Measurements from ENCODE around the gene GARIN5B.

DNA sequence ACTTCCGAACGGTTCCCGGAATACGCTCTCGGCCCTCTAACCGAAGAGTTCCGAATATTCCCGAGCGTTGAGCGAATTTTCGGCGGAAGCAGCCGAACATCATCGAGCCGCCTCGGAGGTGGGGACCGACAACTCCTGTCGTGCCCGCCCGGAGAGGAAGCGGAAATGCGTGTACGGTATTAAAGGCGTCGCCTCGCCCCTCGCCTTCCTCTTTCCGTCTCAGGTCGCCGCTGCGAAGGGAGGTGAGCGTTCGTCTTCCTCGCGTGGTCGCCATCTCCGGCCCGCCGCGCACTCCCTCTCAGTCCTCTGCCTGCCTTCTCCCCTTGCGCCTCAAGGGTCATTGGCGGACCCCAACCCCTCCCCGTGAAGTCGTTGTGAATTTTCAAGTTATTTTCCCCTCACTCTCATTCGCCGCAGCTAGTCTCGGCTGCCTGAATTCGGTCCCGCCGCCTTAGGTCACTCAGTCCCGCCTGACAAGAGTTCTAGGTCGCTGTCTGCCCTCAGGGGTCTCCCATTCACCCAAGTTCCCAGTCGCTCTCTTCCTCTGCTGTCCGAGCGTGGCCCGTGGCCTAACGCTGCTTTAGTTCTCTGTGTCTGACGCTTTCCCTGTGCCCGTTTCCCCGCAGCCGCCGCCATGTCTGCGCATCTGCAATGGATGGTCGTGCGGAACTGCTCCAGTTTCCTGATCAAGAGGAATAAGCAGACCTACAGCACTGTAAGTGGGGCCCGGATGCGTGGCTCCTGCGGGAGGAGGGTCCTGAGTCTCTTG is 22.8 kb upstream of the GARIN5B start, which contains the start of gene RPL28:
- TF ChIP-seq POLR2AphosphoS5 (IDR thresholded peaks at IDR 0.05) = peak; percentile 99 to 100 (median 100)
- no peak for TF ChIP-seq CTCF (IDR thresholded peaks at IDR 0.05)
- TF ChIP-seq POLR2A (IDR thresholded peaks at IDR 0.05) = peak; percentile 99
- no peak for TF ChIP-seq EP300 (IDR thresholded peaks at IDR 0.05)
